SW480 (cell line): ENCODE results near the gene COL20A1.
"Not testable (repeated sequence)": the region's sequence is repeated elsewhere in the genome, so short reads cannot be mapped to it uniquely, and the experiment has no call there.

Experiments
- DNase-seq: peaks from one replicate; pipeline ENCODE4 v3.0.0-alpha.2; 2016; ENCODE audit warnings: low spot score

COL20A1 gene

DNA sequence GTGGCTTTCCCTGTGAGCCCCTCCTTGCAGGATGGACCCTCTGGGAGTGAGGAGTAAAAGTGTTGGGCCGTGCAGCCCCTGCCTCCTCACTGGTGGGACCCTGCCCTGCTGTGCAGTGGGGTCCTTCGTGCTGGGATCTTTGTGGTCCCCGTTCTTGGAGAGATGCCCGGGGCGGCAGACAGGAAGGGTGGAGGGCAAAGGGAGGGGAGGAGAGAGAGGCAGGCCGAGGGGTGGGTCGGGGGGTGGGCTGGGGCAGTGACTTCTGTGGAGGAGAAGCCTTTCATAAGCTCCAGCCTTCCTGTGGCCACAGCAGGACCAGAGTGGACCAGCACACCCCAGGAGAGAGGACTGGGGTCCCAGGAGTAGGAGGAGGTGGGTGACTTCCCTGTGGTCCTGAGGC, at the start of gene COL20A1:
Gene COL20A1 (plus strand): TSS at position 283 of the 400 bp plus-strand sequence. CDS start 1,922 bp downstream, outside the sequence.
- no peak for DNase-seq

DNA sequence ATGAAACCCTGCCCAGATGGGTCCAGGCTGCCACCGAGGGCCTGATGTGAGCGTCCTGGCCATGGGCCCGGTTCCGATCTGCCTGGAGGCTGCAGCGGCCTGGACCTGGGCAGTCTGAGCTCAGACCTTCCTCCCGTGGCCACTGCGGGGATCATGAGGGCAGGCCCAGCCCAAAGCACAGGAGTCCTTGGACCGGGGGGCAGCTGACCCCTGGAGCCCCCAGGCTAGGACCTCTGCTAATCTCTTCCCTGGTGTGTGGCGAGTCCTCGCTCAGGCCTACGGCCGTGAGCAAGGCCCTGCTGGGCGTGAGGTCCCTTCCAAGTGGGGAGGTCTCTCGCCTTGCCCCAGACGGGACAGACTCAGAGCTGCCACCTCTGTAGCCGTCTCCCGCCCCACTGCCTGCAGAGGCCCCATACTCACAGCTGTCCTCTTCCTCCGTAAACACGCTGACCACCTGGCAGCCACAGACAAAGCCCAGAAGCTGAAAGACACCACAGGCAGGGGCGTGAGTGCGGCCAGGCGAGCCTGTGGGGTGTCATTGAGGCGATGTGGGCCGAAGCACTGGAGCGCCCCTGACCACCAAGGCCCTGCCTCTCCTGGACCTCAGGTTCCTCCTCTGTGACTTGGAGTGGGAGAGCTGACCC, 49.3 kb upstream of the COL20A1 start:
- no peak for DNase-seq

DNA sequence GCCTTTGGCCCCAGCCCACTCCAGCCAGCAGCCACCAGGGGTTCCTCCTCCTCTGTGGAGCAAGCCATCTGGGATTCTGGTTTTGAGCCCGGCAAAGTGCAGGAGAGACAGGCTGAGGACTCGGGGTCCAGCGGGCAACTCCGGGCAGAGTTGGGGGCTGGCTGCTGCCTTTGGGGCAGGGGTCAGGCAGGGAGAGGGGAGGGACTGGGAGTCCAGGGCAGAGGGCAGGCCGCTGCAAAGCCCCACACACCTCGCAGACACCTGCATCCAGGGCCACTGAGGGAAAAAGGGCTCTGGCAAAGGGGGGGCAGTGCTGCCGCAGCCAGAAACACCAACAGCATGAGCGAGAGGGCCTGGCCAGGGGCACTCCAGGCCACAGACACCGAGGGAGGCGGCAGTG, 48.5 kb upstream of the COL20A1 start:
- DNase-seq = no peak

DNA sequence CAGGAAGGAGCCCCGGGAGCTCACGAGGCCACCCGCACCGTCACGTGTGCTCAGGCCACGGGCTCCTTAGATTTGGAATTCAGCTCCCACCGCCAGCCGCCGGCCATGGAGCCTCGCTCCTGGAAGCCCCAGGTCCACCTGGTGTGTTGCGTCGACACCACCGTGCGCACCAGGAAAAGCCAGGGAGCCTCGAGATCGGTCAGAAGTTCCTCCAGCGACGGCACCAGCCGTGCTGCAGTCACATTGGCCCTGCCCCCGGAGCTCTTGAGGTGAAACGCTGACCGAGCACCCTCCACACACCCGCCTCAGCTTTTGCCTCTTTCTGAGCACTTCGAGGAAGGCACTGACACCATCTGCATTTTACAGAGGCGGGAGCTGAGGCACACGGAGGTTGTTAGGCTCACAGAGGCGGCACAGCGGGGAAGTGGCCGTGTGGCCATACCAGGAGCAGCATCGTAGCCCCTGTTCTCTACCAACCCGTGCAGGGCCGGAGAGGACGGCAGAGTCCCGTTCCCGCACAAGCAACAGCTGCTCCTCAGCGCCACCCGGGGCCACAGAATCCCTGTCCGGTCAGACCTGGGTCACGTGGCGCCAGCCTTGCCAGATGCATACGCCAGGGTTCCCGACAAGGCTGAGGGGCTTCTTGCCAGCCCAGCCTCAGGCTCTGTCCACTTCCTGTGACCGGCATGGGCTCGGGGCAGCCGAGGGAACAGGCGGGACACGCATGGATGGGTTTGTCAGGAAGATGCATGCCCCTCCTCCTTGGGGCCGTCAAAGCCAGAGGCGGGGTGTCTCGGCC, 46.3 kb upstream of the COL20A1 start:
- DNase-seq = no peak

DNA sequence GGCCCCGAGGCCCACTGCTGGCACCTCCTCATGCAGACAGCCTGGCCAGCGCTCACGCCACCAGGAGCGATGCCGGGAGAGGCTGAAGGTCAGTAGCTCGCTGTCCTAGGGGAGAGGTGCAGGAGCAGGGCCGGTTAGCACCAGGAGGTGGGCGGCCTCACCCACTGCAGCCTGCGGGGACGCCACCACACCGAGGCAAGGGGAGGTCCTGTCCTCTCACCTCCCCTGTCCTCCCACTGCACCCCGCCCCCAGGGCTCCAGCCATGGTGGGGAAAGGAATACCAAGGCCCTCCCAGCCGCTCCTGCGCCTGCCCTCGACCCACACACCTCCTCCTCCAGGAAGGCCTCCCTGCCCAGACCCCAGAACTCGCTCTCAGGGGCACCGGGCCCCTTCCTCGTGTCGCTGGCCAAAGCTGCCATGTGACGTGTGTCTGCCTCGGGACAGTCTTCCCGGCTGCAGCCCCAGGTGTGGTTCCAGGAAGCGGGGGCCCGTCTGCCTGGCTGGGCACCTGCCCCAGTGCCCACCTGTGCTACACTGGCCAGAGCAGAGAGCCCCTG, 45.2 kb upstream of the COL20A1 start:
- DNase-seq = no peak

DNA sequence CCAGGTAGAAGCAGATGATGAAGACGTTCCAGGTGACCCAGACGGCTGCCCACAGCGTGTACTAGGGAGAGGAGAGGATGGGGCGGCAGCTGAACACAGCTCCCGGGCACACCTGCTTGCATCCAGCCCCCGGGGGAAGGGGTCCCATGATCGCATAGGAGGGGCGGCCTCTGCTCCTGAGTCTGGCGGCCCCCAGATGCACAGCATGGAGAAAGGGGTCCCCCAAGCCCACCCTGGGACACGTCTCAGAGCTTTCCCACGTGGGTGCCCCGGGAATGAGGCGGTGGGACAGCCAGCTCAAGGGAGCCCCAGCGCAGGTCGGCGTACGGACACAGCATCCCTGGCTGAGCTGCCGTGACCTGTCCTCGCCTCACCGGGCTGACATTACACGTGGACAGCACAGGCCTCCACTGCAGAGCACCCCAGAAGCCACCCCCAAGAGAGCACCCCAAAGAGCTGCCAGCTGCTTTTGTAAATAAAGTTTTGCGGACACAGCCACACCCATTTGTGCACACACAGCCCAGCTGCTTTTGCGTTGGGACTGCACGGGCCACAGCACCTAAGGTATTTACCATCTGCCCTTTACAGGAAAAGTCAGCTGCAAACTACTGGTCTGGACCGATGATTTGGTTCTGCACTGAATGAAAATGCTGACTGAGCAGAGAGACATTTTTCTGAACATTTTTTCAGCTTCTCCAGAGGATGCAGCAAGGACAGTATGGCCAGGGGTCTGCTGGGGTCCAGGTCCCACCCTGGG, 44.0 kb upstream of the COL20A1 start:
- DNase-seq = peak; percentile 39

DNA sequence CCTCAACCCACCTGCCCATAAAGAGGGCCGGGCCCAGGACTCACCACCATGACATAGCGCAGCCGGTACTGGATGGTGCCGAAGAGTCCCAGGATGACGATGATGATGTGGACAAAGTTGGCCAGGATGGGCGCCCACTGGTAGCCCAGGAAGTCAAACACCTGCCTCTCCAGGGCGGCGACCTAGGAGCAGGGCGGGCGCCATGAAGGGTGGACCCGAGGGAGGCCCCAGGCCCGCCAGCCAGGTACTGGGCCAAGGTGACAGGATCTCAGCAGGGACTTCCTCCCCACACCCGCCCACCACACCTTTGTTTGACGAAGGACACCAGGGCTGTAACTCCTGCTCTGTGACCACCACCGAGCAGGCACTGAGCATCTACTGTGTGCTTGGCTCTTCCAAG, 43.1 kb upstream of the COL20A1 start:
- no peak for DNase-seq

DNA sequence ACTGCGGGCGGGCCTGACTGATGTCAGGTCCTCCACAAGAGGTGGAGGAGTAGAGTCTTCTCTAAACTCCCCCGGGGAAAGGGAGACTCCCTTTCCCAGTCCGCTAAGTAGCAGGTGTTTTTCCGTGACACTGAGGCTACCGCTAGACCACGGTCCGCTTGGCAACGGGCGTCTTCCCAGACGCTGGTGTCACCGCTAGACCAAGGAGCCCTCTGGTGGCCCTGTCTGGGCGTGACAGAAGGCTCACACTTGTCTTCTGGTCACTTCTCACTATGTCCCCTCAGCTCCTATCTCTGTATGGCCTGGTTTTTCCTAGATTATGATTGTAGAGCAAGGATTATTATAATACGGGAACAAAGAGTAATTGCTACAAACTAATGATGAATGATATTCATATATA, 41.6 kb upstream of the COL20A1 start:
- DNase-seq = not testable (repeated sequence)

DNA sequence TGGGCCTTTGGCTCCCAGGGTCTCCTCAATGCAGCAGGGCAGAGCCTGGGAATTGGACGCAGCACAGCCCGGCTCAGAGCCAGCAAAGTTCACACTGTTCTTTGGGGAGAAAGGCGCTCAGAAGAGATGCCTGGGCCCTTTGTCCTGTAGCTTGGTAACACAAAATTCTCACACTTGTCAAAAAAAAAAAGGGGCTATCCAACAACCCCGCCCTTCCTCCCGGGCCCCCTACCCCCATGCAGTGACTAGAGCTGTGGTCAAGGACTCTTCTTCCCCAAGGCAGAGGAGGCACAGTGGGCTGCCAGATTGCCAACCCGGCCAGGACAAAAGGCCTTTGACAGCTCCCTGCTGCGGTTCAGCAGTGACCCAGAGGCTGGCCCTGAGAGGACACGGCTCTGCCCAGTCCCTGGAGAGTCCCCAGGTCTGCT, 40.7 kb upstream of the COL20A1 start:
- DNase-seq = no peak

DNA sequence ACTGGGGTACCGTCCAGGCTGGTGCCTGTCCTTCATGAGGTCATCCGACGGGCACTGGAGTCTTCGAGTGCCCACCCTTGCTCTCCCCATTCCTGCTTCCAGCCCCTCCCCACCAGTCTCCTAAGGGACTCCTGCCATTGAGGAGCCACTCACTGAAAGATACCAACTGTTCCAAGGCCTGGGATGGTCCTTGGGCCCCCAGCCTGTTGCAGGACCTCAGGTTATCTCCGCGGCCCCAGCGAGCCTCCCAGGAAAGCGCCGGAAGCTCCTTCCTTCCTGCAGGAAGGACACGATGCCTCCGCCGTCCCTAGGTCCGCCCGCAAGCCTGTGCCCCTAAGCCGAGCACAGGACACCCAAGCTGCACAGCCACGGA, 39.9 kb upstream of the COL20A1 start:
- no peak for DNase-seq

DNA sequence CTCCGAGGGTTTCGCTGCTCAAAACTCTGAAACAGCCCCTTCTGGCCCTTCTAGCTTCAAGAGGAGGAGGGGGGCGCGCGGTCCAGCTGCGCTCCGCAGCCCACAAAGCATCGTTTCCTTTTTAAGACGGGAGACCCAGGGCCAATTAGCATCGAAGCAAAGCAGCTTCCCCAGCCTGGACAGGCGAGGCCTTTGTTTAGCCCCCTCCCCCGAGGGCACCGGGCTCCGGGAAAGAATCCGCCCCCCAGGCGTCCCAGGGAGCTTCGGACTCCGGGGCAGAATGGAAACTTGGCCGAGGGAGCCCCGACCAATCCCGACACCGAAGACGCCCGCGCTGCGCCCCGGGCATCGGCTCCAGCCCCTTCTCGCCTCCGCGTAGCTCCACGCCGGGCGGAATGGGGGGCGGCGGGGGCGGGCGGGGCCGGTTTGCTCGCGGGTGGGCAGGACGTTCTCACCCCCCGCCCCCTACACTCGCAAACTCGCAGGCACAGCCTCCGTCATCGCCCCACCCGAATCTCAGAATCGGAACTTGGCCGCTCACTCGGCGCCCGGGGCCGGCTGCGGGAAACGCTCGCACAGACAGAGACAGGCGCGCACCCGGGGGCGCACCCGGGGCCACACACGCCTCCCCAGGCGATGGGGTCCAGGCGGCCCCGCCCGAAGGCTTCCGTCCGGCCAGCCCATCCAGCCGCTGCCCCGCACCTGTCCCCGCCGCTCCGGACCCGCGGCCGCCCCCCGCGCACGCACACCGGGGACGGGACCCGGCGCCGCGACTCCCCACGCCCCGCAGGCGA, 39.4 kb upstream of the COL20A1 start:
- DNase-seq = no peak

DNA sequence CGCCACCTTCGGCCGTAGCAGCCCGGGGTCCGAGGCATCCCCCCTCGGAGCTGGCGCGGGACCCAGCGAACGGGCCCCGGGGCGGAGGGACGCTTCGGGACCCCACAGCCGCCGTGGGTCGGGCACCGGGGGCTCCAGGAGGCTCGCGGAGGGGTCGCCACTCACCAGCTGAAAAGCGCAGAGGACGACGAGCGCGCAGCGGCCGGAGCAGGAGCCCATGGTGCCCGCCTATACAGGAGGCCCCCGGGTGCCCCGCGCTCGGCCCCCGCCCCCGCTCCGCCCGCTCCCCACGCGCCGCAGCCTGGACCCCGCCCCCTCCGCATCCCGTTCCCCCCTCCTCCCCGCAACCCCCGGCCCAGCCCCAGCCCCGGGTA, 38.8 kb upstream of the COL20A1 start, which contains the start of gene NKAIN4:
Gene NKAIN4 (minus strand): TSS at position 232 of the 374 bp plus-strand sequence. CDS start 13 bp downstream, at position 219.
- DNase-seq = no peak

DNA sequence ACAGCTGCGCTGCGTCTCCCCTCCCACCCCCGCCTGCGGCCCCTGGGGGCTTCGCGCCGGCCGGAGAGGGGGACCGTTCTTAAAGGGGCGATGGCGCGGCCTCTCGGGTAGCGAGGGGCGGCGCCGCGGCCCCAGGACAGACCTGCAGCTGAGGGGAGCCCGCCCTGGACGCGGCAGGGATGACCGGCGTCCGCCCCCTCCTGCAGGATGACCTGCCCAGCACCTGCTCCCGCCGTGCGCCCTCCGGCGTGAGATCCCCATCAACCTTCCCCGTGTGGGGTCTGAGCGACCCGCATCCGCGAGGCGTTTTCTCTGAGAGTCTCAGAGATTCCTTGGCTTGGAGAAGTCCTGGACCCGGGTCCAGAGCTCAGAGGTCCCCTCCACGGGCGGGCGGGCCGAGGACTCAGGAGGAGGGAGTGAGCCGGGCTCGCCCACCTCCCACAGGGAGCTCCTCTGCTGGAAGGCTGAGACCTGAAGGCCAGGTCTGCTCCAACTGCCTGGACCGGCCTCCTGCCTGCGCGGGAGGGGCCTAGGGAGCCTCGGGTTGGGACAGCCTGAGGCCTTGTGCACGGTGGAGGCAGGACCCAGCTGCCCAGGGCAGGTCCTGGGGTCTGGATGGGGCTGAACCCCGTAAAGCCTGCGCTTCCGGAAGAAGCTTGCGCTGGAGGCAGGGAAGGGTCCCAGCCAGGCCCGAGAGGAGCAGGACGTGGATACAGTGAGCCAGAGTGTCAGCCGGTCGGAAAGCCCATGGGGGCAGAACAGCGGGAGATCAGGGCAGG, 38.2 kb upstream of the COL20A1 start:
- DNase-seq = no peak

DNA sequence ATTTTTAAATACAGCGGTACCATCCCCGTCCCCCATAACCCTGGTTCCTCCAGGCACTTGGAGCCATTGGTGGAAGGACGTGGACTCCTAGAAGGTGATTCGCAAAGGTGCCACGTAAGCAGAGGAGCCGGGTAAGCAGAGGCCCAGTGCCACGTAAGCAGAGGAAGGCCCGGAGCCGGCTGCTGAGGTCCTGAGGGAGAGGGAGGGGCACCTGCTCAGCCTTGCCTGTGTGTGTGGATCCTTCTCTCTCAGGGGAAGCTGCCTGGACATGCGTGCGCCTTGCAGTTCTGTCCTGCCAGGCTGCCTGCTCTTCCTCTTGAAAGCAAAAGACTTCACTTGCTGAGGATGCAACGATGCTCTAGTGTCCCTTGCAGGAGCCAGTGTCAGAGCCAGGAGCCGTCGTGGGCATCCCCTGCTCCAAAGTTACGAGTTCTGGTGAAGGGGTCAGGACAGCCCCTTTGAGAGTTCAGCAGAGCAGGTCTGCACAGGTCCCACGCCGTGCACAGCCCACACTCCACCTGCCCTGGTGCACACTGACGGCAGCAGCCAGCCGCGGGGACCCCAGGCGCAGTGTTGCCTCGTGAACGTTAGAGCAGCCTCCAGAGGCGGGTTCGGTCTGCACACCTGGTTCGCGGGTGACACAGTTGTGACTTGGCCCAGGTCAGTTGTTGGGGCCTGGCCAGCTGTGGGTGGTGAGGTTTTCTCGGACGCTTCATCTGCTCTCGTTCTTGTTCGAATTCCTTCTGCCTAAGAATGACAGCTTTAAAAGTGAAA, 36.9 kb upstream of the COL20A1 start:
- DNase-seq = no peak

DNA sequence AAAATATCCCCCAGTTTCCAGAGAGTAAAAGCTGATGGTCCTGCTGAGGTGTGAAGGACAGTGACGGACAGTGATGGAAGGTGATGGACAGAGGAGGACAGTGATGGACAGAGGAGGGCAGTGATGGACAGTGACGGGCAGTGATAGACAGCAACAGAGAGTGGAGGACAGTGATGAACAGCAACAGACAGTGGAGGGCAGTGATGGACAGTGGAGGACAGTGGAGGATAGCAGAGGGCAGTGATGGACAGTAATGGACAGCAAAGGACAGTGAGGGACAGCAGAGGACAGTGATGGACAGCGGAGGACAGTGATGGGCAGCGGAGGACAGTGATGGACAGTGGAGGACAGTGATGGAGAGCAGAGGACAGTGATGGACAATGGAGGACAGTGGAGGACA, 36.0 kb upstream of the COL20A1 start:
- DNase-seq = no peak

DNA sequence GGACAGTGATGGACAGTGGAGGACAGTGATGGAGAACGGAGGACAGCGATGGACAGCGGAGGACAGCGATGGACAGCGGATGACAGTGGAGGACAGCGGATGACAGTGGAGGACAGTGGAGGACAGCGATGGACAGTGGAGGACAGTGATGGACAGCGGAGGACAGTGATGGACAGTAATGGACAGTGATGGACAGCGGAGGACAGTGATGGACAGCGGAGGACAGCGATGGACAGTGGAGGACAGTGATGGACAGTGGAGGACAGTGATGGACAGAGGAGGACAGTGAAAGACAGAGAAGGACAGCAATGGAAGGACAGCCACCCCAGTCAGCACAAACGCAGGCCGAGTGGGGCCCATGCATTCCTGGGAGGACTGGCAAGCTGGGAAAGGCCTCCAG, 35.4 kb upstream of the COL20A1 start:
- DNase-seq = no peak

DNA sequence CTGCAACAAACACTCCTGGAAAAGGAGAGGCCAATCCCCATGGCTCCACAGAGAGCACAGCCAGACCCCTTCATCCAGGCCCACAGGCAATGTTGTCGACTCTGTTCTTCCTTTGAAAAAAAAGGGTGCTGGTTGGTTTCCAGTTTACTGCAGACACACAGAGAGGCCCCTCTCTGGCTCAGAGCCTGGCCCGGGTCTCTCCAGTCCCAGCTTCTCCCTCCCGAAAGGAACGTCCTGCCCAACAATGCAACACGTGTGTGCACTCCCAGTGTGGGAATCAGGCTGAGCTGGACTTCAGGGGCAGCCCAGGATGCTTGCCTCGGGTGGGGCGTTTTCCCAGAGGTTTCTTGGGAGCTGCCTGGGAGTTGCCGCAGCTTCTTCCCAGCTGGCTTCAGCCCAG, 34.2 kb upstream of the COL20A1 start:
- DNase-seq = no peak

DNA sequence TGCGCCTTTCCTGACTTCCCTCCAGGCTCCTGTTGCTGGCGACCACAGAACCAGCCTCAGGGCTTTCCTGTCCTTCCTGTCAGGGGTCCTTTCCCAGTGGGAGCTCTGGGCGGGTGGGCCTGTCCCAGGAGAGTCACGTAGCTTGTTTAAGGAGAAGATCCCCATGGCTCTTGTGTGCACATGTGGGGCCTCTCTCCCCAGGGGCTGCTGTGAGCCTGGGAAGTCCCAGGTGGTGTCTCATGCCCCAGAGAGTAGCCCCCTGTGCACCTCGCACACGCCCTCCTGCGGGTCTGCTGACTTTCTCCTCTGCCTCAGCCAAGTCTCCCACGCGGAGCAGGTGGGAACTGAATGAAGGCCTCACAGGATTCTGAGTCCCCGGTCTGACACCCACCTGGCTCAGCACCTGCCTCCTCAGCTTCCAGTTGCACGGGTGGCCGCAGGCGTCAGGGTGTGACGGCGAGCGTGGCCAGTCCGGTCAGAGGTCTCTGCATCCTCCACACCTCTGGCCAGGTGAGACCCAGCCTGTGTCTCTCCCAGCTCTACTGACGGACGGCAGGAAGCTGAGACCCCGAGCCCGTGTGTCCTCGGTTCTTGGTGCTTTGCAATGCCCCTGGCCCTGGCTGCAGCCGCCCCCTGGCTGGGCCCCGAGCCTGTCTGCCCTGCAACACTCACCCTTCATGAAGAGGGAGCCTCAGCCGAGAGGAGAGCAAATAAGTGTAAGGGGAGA, 33.1 kb upstream of the COL20A1 start:
- DNase-seq = no peak

DNA sequence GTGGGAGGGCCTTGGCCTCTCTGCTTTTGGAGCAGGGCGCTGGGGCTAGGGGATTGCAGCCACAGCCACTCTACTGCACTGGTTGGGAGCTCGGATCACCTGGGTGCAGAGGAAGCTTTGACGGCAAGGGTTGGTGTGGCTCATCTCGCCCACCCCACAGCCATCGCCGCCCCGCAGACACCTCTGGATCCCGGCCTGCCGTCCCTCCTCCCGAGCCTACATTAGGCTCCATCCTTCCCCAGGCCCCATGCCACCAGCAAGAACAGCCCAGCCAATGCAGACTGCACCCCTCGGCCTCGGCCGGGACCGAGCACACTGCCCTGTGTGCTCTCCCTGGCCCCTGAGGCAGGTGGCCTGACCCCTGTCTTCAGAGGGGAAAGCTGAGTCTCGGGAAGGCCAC, 32.5 kb upstream of the COL20A1 start:
- no peak for DNase-seq
